GM12872 (cell line): ENCODE data around the gene DSE.

Source experiments
- CTCF ChIP-seq: IDR thresholded peaks from 3 replicates; pipeline ENCODE4 v1.5.1; 2011; ENCODE audit warnings: low read depth, mild to moderate bottlenecking, low read length, moderate library complexity; ENCODE audit not compliant: insufficient read depth

Gene DSE

DNA sequence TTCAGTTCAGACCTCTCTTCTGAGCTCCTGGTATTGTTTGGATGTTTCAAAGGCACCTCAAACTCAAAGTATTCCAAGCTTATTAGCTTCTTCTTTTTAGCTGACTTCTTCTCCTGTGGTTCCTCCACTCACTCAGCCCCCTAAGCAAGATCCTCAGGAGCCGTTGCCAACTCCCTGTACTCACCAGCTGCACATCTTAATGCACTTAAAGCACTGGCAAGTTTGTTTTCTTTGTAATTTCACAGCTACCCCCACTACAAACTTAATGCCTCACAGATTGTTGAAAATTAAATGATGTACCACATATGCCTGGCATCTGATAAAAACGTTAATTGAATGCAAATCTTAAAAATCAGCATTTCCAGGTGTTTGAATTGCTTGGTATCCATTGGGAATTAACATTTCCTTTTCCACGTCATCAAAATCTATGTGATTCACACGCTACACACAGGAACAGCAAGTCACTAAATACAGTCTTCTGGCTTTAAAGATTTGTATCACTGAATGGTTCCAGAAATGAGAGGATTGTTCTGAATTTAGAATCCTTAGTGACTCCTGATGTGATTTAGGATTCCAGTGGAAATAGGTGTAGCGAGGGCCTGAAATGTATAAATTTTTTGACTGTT is 114.9 kb downstream of the DSE start:
- no peak for TF ChIP-seq CTCF

DNA sequence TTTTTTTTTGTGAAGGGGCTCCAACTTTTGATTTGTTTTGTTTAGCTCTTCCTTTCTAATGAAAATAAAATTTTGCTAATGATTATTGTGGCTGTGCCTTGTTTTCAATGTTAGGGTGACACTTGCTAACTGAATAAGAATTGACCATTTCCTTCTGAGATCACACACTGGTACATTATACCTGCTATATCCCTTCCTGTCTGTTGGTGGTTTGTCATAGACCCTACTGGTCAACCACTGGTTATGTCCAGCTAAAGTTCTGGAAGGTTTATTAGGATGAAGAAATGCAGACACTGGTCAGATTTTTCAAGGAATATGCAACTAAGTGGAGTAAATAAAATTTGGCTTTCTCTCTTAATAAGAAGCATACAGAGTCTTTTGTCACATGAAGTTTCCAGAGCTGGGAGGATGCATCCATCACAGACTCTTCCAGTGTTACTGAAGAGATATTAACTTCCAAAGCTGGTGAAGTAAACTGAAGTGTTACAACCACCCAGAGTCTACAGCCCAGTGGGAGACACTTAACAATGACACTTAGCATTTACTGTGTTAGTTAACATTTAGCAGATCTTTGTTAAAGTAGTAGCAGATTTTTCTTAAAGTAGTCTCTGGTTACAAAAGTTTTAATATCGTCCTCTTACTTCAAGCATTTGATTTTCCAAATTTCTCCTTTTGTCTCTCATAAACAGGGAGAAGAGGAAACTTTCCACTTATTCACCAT is 121.0 kb downstream of the DSE start:
- no peak for TF ChIP-seq CTCF

GRCh38 chr6:116492331-116493067 is 121.8 kb downstream of the DSE start:
- no peak for TF ChIP-seq CTCF
